OCI-LY7 (cell line): ENCODE measurements around the gene CD1E. TPM values are rescaled to one million over a fixed set of nuclear protein-coding genes. Genes with fewer than 3 reads are reported as not detected.

Source experiments
- BruUV-seq: library from RNA; stranded (reverse); fragments of 400-500 nt; replicated peaks from 2 replicates; lab custom pipeline; 2021; lab: Mats Ljungman, UMichigan
- CTCF ChIA-PET: fragments of 300-600 bp; sonication (Branson Sonifier 250); formaldehyde crosslinking; loops from one replicate; lab custom pipeline; 2022; ENCODE audit warnings: antibody characterized with exemption; ENCODE audit not compliant: unreplicated experiment; lab: Charles Lee
- POLR2A ChIA-PET: fragments of 300-600 bp; sonication (Branson Sonifier 250); formaldehyde crosslinking; loops from one replicate; lab custom pipeline; 2022; ENCODE audit warnings: antibody characterized with exemption; lab: Charles Lee
- DNase-seq: peaks from one replicate; pipeline ENCODE4 v3.0.0-alpha.2; 2015; ENCODE audit warnings: low spot score
- H2AFZ ChIP-seq: fragments of 200-600 bp; sonication (generic), shearing (Covaris generic); 2 replicates; pipeline ENCODE4 v1.6.1; 2014; ENCODE audit warnings: mild to moderate bottlenecking, antibody characterized with exemption, low read length, moderate library complexity
- H3K27ac ChIP-seq: fragments of 200-600 bp; sonication (generic); 2 replicates; pipeline ENCODE4 v1.5.1; 2014; ENCODE audit warnings: mixed run types, low read depth, mild to moderate bottlenecking, moderate library complexity, low read length, inconsistent platforms; ENCODE audit not compliant: poor library complexity, severe bottlenecking
- H3K36me3 ChIP-seq: fragments of 200-600 bp; sonication (generic); 2 replicates; pipeline ENCODE4 v1.6.1; 2014; ENCODE audit warnings: mild to moderate bottlenecking, antibody characterized with exemption, low read length, moderate library complexity, mixed read lengths; ENCODE audit not compliant: insufficient read depth
- H3K4me1 ChIP-seq: fragments of 200-600 bp; sonication (generic); 2 replicates; pipeline ENCODE4 v1.5.1; 2014; ENCODE audit warnings: mild to moderate bottlenecking, low read length; ENCODE audit not compliant: insufficient read depth, poor library complexity, severe bottlenecking
- H3K4me2 ChIP-seq: fragments of 200-600 bp; sonication (generic); 2 replicates; pipeline ENCODE4 v1.6.1; 2014; ENCODE audit warnings: mild to moderate bottlenecking, low read length
- H3K4me3 ChIP-seq: fragments of 200-600 bp; sonication (generic); 2 replicates; pipeline ENCODE4 v1.5.1; 2014; ENCODE audit warnings: mild to moderate bottlenecking, low read depth, low read length; ENCODE audit not compliant: poor library complexity, severe bottlenecking
- H3K79me2 ChIP-seq: fragments of 200-600 bp; sonication (generic); 2 replicates; pipeline ENCODE4 v1.6.1; 2016; ENCODE audit warnings: low read depth, mild to moderate bottlenecking, low read length, moderate library complexity, mixed read lengths; ENCODE audit not compliant: insufficient read depth
- H3K9me2 ChIP-seq: fragments of 200-600 bp; sonication (generic); 2 replicates; pipeline ENCODE4 v1.6.1; 2016; ENCODE audit warnings: mild to moderate bottlenecking, low read length, mixed read lengths; ENCODE audit not compliant: insufficient read depth
- H3K9me3 ChIP-seq: fragments of 200-600 bp; sonication (generic); 2 replicates; pipeline ENCODE4 v1.6.1; 2014; ENCODE audit warnings: mild to moderate bottlenecking, mixed run types, low read length, mixed read lengths
- H4K20me1 ChIP-seq: fragments of 200-600 bp; sonication (generic); 2 replicates; pipeline ENCODE4 v1.6.1; 2014; ENCODE audit warnings: mild to moderate bottlenecking, antibody characterized with exemption, low read length, moderate library complexity, mixed read lengths; ENCODE audit not compliant: insufficient read depth
- EZH2phosphoT487 ChIP-seq: fragments of 200-600 bp; sonication (generic); IDR thresholded peaks from 2 replicates; pipeline ENCODE4 v1.6.1; 2018; ENCODE audit warnings: low read depth, borderline replicate concordance, mild to moderate bottlenecking, mixed run types, antibody characterized with exemption, low read length, moderate library complexity, mixed read lengths
- intact Hi-C: fragments of 100-400 bp; cut with micrococcal nuclease; formaldehyde crosslinking; loops from one replicate; pipeline ENCODE4 v1.10.0; 2022; ENCODE audit not compliant: unreplicated experiment
- total RNA-seq, 2 experiments: library from RNA; depleted of rRNA in 1 of 2; stranded (reverse); fragments of >200 nt in 1 of 2; shearing (Covaris generic) in 1 of 2; gene quantifications; 2 replicates each; pipeline ENCODE4 v1.2.3, GENCODE V29; 2014 to 2022
- TF ChIP-seq, protein P1 (sequence below): fragments of 200-600 bp; sonication (generic); conservative IDR thresholded peaks from 2 replicates; pipeline ENCODE4 v1.5.1; 2014; ENCODE audit warnings: mild to moderate bottlenecking, antibody characterized with exemption, low read length, moderate library complexity, mixed read lengths

The CD1E gene
- total RNA-seq, 2 experiments from 2014 or later = not detected

DNA sequence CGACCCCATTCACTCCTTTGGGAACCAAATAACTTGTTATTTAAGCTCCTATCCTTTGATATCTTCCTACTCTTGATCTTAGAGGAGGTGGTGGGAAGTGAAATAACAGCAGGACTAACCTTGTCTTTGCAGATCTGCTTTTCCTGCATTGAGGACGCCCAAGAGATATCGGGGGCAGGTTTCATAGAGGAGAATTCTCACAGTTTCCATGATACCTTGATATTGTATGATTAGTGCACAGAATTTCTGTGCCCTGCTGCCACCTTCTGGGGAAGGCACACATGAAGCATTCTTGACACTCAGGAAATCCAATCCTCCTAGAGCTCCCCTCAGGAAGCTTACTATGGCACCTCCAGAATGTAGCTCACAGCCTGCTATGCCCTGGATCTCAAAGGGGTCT, 24.0 kb upstream of the CD1E start:
- Histone ChIP-seq H3K4me1 (peaks cover 19% of the 10 kb centered on the region), H2AFZ (no peak overlapping the region), H3K4me2 (0 out of 2 replicates have a peak overlapping the region, but pooled peaks have one; percentile 24), H3K27ac (no peak overlapping the region), H3K79me2 (no peaks in the 10 kb centered on the region), H4K20me1 (no peaks in the 10 kb centered on the region), H3K4me3 (no peak overlapping the region), H3K9me3 (no peaks in the 10 kb centered on the region), H3K36me3 (no peaks in the 10 kb centered on the region), H3K9me2 (no peaks in the 10 kb centered on the region)
- intact Hi-C loops = loop anchor here (1.0 kb wide), 2 partner anchors 83 to 125 kb away; no protein-coding TSS in a partner anchor
- CTCF ChIA-PET = interaction anchor here (2.0 kb wide), 2 partner anchors 82 to 126 kb away, joined by 13 to 15 read pairs; no protein-coding TSS in a partner anchor
- peak; percentile 68 for DNase-seq
- no TSS peak for BruUV-seq
- POLR2A ChIA-PET = interaction anchor here (1.0 to 1.2 kb wide), 3 partner anchors 29 to 126 kb away, joined by 3 read pairs; no protein-coding TSS in a partner anchor
- no peak for TF ChIP-seq EZH2phosphoT487
- TF ChIP-seq, protein P1, sequence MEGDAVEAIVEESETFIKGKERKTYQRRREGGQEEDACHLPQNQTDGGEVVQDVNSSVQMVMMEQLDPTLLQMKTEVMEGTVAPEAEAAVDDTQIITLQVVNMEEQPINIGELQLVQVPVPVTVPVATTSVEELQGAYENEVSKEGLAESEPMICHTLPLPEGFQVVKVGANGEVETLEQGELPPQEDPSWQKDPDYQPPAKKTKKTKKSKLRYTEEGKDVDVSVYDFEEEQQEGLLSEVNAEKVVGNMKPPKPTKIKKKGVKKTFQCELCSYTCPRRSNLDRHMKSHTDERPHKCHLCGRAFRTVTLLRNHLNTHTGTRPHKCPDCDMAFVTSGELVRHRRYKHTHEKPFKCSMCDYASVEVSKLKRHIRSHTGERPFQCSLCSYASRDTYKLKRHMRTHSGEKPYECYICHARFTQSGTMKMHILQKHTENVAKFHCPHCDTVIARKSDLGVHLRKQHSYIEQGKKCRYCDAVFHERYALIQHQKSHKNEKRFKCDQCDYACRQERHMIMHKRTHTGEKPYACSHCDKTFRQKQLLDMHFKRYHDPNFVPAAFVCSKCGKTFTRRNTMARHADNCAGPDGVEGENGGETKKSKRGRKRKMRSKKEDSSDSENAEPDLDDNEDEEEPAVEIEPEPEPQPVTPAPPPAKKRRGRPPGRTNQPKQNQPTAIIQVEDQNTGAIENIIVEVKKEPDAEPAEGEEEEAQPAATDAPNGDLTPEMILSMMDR = peak; percentile 92

DNA sequence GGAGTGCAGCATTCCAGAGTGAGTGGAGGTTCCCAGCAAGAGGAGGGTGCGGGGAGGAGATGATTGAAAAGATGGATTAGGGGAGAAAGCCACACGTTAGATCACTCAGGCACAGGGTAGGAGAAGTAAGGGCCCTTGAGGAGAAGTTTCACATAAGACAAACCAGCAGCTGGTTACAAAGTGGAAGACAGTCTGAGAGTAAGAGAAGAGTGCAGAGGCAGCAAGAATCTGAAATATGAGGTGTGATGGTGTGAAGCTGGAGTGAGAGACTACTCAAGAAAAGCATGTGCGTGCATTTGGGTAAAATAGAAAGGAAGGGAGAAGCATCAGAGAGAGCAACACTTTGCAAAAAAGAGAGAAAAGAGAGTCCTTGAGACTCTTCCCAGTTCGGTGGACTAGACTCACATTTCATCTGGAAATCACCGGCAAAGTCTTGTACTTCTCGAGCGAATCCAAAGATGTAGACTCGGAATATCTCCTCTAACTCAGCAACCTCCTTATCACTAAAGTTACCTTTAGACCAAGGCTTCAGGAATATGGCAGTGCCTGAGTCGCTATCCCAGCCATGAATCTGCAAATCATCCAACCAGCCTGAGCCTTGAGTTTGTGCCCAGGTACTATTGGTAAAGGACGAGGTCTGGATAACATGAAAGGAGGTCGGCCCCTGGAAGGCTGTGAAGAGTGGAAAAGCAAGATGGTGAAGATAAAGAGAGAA, 23.1 kb upstream of the CD1E start:
- Histone ChIP-seq H3K4me3 (no peak overlapping the region), H3K36me3 (no peaks in the 10 kb centered on the region), H3K79me2 (no peaks in the 10 kb centered on the region), H4K20me1 (no peaks in the 10 kb centered on the region), H3K9me3 (no peaks in the 10 kb centered on the region), H3K4me2 (no peak overlapping the region), H2AFZ (no peak overlapping the region), H3K27ac (no peak overlapping the region), H3K4me1 (peaks cover 25% of the 10 kb centered on the region), H3K9me2 (no peaks in the 10 kb centered on the region)
- ChIA-PET CTCF (interaction anchor here (2.0 kb wide), 2 partner anchors 83 to 127 kb away, joined by 13 to 15 read pairs; no protein-coding TSS in a partner anchor), POLR2A (interaction anchor here (1.0 to 1.2 kb wide), 2 partner anchors 83 to 127 kb away, joined by 3 read pairs; no protein-coding TSS in a partner anchor)
- BruUV-seq = no TSS peak
- no peak for TF ChIP-seq EZH2phosphoT487
- TF ChIP-seq, protein P1 = no peak
- intact Hi-C loops = loop anchor here (1.0 kb wide), 1 partner anchor 84 kb away; no protein-coding TSS in a partner anchor
- no peak for DNase-seq

DNA sequence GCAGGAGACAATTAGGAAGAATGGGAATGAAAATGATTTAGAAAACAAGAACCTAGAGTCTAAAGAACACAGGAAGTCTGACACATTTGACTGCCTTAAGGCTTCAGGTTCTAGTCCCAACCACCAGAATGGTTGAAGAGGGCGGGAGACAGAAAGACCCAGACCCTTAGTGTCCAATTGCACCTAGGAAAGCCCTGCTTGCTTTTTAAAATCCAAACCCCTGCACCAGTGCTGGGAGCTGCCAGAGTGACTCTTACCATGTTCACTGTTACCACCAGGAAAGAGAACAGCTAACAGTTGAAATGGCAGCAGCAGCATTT, 22.6 kb upstream of the CD1E start:
- ChIA-PET POLR2A (no interaction called here), CTCF (no interaction called here)
- H3K4me1 ChIP-seq = peaks cover 25% of the 10 kb centered on the region
- no peak overlapping the region for H2AFZ ChIP-seq
- H3K4me3 ChIP-seq = no peak overlapping the region
- no peaks in the 10 kb centered on the region for H3K9me3 ChIP-seq
- intact Hi-C loops = no loop called here
- no peak for TF ChIP-seq EZH2phosphoT487
- TF ChIP-seq, protein P1 = no peak
- DNase-seq = no peak
- no TSS peak for BruUV-seq
- H4K20me1 ChIP-seq = no peaks in the 10 kb centered on the region
- H3K27ac ChIP-seq = no peak overlapping the region
- no peaks in the 10 kb centered on the region for H3K9me2 ChIP-seq
- no peak overlapping the region for H3K4me2 ChIP-seq
- no peaks in the 10 kb centered on the region for H3K36me3 ChIP-seq
- H3K79me2 ChIP-seq = no peaks in the 10 kb centered on the region
